WTC11 (cell line): ENCODE data around the gene DISC1. TPM values are rescaled to one million over a fixed set of nuclear protein-coding genes. Genes with fewer than 3 reads are reported as not detected.

Experiments
- ATAC-seq: fragments of 200-7000 bp; cut with Tn5 transposase; 2 replicates; pipeline ENCODE4 v1.10.0; 2021; ENCODE audit warnings: mild to moderate bottlenecking, moderate library complexity
- CTCF ChIA-PET: fragments of 300-600 bp; sonication (Branson Sonifier 250); formaldehyde crosslinking; loops from one replicate; lab custom pipeline; 2021; ENCODE audit warnings: antibody characterized with exemption; lab: Charles Lee
- POLR2A ChIA-PET: fragments of 350-600 bp; sonication (Branson Sonifier 250); formaldehyde crosslinking; loops from one replicate; lab custom pipeline; 2021; ENCODE audit warnings: antibody characterized with exemption; lab: Charles Lee
- DNase-seq: peaks from one replicate; pipeline ENCODE4 v3.0.0; 2021; ENCODE audit warnings: low spot score
- H3K27ac Mint-ChIP-seq: 2 replicates; pipeline ENCODE4 v1.8.0; 2021; ENCODE audit warnings: mixed read lengths
- H3K27me3 Mint-ChIP-seq: 2 replicates; pipeline ENCODE4 v1.8.0; 2021; ENCODE audit warnings: low read depth, mild to moderate bottlenecking, moderate library complexity, mixed read lengths
- H3K36me3 Mint-ChIP-seq: 2 replicates; pipeline ENCODE4 v1.8.0; 2021; ENCODE audit warnings: mixed read lengths
- H3K4me1 Mint-ChIP-seq: 2 replicates; pipeline ENCODE4 v1.8.0; 2022; ENCODE audit warnings: mixed read lengths
- H3K4me3 Mint-ChIP-seq: 2 replicates; pipeline ENCODE4 v1.8.0; 2021; ENCODE audit warnings: mild to moderate bottlenecking, moderate library complexity, mixed read lengths
- H3K9me3 Mint-ChIP-seq: 2 replicates; pipeline ENCODE4 v1.8.0; 2021; ENCODE audit warnings: mixed read lengths
- ELF4 ChIP-seq: sonication (generic); formaldehyde crosslinking; IDR thresholded peaks from 2 replicates; pipeline ENCODE4 v1.8.1; 2022; ENCODE audit warnings: low read depth, mild to moderate bottlenecking, moderate library complexity, missing genetic modification reagents
- GRHL2 ChIP-seq: fragments of 250-450 bp; sonication (Bioruptor Pico); IDR thresholded peaks from 2 replicates; pipeline ENCODE4 v1.8.0; 2022; ENCODE audit warnings: mild to moderate bottlenecking, moderate library complexity; ENCODE audit not compliant: insufficient replicate concordance, severe bottlenecking
- NFE2L1 ChIP-seq: sonication (generic); formaldehyde crosslinking; IDR thresholded peaks from 2 replicates; pipeline ENCODE4 v1.8.1; 2023; ENCODE audit warnings: missing genetic modification reagents
- NR2C2 ChIP-seq: sonication (generic); formaldehyde crosslinking; IDR thresholded peaks from 2 replicates; pipeline ENCODE4 v1.8.0; 2022; ENCODE audit warnings: mild to moderate bottlenecking, missing genetic modification reagents
- NR3C1 ChIP-seq: sonication (generic); formaldehyde crosslinking; conservative IDR thresholded peaks from 2 replicates; pipeline ENCODE4 v1.8.1; 2023; ENCODE audit warnings: low read depth, mild to moderate bottlenecking, missing genetic modification reagents
- RORB ChIP-seq: fragments of 250-450 bp; sonication (Bioruptor Pico); IDR thresholded peaks from 2 replicates; pipeline ENCODE4 v1.9.0; 2021; ENCODE audit warnings: mild to moderate bottlenecking
- SMAD3 ChIP-seq: sonication (generic); formaldehyde crosslinking; IDR thresholded peaks from 2 replicates; pipeline ENCODE4 v1.8.0; 2022; ENCODE audit warnings: missing genetic modification reagents, mild to moderate bottlenecking, borderline replicate concordance
- SOX15 ChIP-seq: fragments of 250-450 bp; sonication (Bioruptor Pico); IDR thresholded peaks from 2 replicates; pipeline ENCODE4 v1.9.0; 2021; ENCODE audit warnings: mild to moderate bottlenecking
- ZBTB21 ChIP-seq: sonication (generic); formaldehyde crosslinking; IDR thresholded peaks from 2 replicates; pipeline ENCODE4 v1.8.1; 2023; ENCODE audit warnings: mild to moderate bottlenecking, missing genetic modification reagents, borderline replicate concordance
- ZNF263 ChIP-seq: sonication (generic); formaldehyde crosslinking; IDR thresholded peaks from 2 replicates; pipeline ENCODE4 v1.8.1; 2022; ENCODE audit warnings: low read depth, mild to moderate bottlenecking, moderate library complexity, missing genetic modification reagents
- total RNA-seq: library from RNA; stranded (reverse); gene quantifications from 3 replicates; pipeline ENCODE4 v1.2.3, GENCODE V29; 2021
- TF ChIP-seq, protein P1 (sequence below): fragments of 250-450 bp; sonication (Bioruptor Pico); IDR thresholded peaks from 2 replicates; pipeline ENCODE4 v1.9.0; 2021; ENCODE audit warnings: mild to moderate bottlenecking
- TF ChIP-seq, protein P2 (sequence below): fragments of 250-450 bp; sonication (Bioruptor Pico); IDR thresholded peaks from 2 replicates; pipeline ENCODE4 v1.9.0; 2021; ENCODE audit warnings: mild to moderate bottlenecking, borderline replicate concordance
- TF ChIP-seq, protein P3 (sequence below): fragments of 250-450 bp; sonication (Bioruptor Pico); IDR thresholded peaks from 2 replicates; pipeline ENCODE4 v1.9.0; 2021; ENCODE audit warnings: moderate library complexity, mild to moderate bottlenecking, inconsistent platforms, borderline replicate concordance
- TF ChIP-seq, protein P4 (sequence below): sonication (generic); formaldehyde crosslinking; conservative IDR thresholded peaks from 2 replicates; pipeline ENCODE4 v1.8.1; 2022; ENCODE audit warnings: mild to moderate bottlenecking, missing genetic modification reagents
- TF ChIP-seq, protein P5 (sequence below): fragments of 250-450 bp; sonication (Bioruptor Pico); conservative IDR thresholded peaks from 2 replicates; pipeline ENCODE4 v1.9.0; 2021; ENCODE audit warnings: mild to moderate bottlenecking
- TF ChIP-seq, protein P6 (sequence below): sonication (generic); formaldehyde crosslinking; IDR thresholded peaks from 2 replicates; pipeline ENCODE4 v1.8.0; 2022; ENCODE audit warnings: missing genetic modification reagents
- TF ChIP-seq, protein P7 (sequence below): fragments of 250-450 bp; sonication (Bioruptor Pico); IDR thresholded peaks from 2 replicates; pipeline ENCODE4 v1.9.0; 2021; ENCODE audit warnings: mild to moderate bottlenecking

DISC1 gene
- total RNA-seq, 1 experiment from 2014 or later: 5.5 TPM

DNA sequence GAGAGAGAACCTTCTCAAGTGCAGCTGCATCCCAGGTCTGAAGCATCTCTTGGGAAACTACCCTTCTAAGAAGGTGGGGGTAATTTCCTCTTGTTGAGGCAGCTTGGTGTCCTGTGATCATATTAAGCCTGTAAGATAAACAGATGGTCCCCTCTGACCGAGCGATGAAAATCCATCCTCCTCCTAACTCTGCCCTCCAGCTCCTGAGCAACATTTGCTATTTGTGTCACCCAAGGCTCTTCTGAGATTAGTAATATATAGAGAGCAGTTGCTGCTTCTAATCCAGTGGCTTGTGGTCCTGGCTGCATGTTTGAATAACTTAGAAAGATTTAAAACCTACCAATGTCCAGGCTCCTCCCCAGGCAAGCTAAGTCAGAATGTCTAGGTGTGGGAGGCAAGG, 123.7 kb downstream of the DISC1 start:
- H3K9me3 Mint-ChIP-seq: peaks cover 43% of the 10 kb centered on the region
- peaks cover 2% of the 10 kb centered on the region; the same call in 1 of the 2 replicates for H3K27me3 Mint-ChIP-seq
- ChIA-PET POLR2A (no interaction called here), CTCF (interaction anchor here (1.4 kb wide), 1 partner anchor 25 kb away, joined by 4 read pairs; no protein-coding TSS in a partner anchor)
- DNase-seq (no peak), ATAC-seq (no peak)
- no peak overlapping the region for H3K4me3 Mint-ChIP-seq
- H3K27ac Mint-ChIP-seq: no peak overlapping the region
- no peaks in the 10 kb centered on the region for H3K4me1 Mint-ChIP-seq
- peaks cover 30% of the 10 kb centered on the region for H3K36me3 Mint-ChIP-seq
- no peak for TF ChIP-seq SOX15 (CRISPR knock-in tag)
- TF ChIP-seq, protein P1, sequence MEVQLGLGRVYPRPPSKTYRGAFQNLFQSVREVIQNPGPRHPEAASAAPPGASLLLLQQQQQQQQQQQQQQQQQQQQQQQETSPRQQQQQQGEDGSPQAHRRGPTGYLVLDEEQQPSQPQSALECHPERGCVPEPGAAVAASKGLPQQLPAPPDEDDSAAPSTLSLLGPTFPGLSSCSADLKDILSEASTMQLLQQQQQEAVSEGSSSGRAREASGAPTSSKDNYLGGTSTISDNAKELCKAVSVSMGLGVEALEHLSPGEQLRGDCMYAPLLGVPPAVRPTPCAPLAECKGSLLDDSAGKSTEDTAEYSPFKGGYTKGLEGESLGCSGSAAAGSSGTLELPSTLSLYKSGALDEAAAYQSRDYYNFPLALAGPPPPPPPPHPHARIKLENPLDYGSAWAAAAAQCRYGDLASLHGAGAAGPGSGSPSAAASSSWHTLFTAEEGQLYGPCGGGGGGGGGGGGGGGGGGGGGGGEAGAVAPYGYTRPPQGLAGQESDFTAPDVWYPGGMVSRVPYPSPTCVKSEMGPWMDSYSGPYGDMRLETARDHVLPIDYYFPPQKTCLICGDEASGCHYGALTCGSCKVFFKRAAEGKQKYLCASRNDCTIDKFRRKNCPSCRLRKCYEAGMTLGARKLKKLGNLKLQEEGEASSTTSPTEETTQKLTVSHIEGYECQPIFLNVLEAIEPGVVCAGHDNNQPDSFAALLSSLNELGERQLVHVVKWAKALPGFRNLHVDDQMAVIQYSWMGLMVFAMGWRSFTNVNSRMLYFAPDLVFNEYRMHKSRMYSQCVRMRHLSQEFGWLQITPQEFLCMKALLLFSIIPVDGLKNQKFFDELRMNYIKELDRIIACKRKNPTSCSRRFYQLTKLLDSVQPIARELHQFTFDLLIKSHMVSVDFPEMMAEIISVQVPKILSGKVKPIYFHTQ (CRISPR knock-in tag): no peak

DNA sequence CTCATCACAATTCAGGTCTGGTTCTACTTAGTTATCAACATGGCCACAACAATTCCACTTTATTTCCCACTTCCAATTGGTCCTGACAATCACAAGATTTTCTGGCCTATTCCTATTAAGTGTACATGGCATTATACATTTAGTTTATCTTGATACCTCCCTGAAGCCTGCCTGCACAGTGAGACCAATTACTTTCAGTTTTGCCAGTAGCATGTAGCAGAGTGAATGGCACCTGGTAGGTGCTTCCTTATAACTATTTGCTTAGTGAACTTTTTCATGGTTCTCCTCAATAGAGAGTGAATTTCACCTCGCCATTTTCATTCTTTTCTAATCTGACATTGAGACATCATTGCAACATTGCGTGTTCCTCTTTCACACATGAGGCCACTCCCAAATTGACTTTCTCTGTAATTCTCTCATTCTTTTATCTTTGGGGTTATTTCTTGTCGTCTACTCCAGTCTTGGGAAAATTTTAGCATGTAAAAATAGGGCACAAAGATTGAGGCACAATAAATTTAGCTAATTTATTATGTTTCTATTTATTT, 124.3 kb downstream of the DISC1 start:
- Mint-ChIP-seq H3K36me3 (peaks cover 30% of the 10 kb centered on the region), H3K4me1 (no peaks in the 10 kb centered on the region), H3K4me3 (no peak overlapping the region), H3K27ac (no peak overlapping the region), H3K9me3 (peaks cover 43% of the 10 kb centered on the region), H3K27me3 (peaks cover 2% of the 10 kb centered on the region; the same call in 1 of the 2 replicates)
- DNase-seq: no peak
- ChIA-PET CTCF (interaction anchor here (1.4 kb wide), 1 partner anchor 25 kb away, joined by 4 read pairs; no protein-coding TSS in a partner anchor), POLR2A (no interaction called here)
- ATAC-seq: no peak
- TF ChIP-seq, protein P2, sequence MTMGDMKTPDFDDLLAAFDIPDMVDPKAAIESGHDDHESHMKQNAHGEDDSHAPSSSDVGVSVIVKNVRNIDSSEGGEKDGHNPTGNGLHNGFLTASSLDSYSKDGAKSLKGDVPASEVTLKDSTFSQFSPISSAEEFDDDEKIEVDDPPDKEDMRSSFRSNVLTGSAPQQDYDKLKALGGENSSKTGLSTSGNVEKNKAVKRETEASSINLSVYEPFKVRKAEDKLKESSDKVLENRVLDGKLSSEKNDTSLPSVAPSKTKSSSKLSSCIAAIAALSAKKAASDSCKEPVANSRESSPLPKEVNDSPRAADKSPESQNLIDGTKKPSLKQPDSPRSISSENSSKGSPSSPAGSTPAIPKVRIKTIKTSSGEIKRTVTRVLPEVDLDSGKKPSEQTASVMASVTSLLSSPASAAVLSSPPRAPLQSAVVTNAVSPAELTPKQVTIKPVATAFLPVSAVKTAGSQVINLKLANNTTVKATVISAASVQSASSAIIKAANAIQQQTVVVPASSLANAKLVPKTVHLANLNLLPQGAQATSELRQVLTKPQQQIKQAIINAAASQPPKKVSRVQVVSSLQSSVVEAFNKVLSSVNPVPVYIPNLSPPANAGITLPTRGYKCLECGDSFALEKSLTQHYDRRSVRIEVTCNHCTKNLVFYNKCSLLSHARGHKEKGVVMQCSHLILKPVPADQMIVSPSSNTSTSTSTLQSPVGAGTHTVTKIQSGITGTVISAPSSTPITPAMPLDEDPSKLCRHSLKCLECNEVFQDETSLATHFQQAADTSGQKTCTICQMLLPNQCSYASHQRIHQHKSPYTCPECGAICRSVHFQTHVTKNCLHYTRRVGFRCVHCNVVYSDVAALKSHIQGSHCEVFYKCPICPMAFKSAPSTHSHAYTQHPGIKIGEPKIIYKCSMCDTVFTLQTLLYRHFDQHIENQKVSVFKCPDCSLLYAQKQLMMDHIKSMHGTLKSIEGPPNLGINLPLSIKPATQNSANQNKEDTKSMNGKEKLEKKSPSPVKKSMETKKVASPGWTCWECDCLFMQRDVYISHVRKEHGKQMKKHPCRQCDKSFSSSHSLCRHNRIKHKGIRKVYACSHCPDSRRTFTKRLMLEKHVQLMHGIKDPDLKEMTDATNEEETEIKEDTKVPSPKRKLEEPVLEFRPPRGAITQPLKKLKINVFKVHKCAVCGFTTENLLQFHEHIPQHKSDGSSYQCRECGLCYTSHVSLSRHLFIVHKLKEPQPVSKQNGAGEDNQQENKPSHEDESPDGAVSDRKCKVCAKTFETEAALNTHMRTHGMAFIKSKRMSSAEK (CRISPR knock-in tag): no peak
- TF ChIP-seq, protein P3, sequence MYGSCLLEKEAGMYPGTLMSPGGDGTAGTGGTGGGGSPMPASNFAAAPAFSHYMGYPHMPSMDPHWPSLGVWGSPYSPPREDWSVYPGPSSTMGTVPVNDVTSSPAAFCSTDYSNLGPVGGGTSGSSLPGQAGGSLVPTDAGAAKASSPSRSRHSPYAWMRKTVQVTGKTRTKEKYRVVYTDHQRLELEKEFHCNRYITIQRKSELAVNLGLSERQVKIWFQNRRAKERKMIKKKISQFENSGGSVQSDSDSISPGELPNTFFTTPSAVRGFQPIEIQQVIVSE: no peak
- TF ChIP-seq NFE2L1 (CRISPR knock-in tag): no peak

DNA sequence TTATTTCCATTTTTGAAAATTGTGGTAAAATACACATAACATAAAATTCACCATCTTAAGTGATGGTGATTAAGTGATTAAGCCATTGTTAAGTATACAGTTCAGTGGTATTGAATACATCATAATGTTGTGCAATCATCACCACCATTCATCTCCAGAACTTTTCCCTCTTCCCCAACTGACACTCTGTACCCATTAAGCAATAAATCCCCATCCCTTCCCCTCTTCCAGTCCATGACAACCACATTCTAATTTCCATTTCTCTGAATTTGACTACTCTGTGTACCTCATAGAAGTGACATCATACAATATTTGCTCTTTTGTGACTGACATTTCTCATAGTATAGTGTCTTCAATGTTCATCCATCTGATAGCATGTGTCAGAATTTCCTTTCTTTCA, 124.8 kb downstream of the DISC1 start:
- ATAC-seq: no peak
- no peak for DNase-seq
- H3K27me3 Mint-ChIP-seq: peaks cover 2% of the 10 kb centered on the region; the same call in 1 of the 2 replicates
- POLR2A ChIA-PET: no interaction called here
- H3K4me3 Mint-ChIP-seq: no peak overlapping the region
- no peak overlapping the region for H3K27ac Mint-ChIP-seq
- H3K4me1 Mint-ChIP-seq: no peaks in the 10 kb centered on the region
- peaks cover 43% of the 10 kb centered on the region for H3K9me3 Mint-ChIP-seq
- CTCF ChIA-PET: no interaction called here
- H3K36me3 Mint-ChIP-seq: peaks cover 30% of the 10 kb centered on the region
- TF ChIP-seq NR3C1 (CRISPR knock-in tag) (no peak), ELF4 (CRISPR knock-in tag) (no peak), ZNF263 (CRISPR knock-in tag) (no peak), ZBTB21 (no peak), RORB (CRISPR knock-in tag) (no peak), GRHL2 (no peak), SMAD3 (CRISPR knock-in tag) (no peak), NR2C2 (CRISPR knock-in tag) (no peak)
- TF ChIP-seq, protein P4, sequence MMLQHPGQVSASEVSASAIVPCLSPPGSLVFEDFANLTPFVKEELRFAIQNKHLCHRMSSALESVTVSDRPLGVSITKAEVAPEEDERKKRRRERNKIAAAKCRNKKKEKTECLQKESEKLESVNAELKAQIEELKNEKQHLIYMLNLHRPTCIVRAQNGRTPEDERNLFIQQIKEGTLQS (CRISPR knock-in tag): no peak
- TF ChIP-seq, protein P5, sequence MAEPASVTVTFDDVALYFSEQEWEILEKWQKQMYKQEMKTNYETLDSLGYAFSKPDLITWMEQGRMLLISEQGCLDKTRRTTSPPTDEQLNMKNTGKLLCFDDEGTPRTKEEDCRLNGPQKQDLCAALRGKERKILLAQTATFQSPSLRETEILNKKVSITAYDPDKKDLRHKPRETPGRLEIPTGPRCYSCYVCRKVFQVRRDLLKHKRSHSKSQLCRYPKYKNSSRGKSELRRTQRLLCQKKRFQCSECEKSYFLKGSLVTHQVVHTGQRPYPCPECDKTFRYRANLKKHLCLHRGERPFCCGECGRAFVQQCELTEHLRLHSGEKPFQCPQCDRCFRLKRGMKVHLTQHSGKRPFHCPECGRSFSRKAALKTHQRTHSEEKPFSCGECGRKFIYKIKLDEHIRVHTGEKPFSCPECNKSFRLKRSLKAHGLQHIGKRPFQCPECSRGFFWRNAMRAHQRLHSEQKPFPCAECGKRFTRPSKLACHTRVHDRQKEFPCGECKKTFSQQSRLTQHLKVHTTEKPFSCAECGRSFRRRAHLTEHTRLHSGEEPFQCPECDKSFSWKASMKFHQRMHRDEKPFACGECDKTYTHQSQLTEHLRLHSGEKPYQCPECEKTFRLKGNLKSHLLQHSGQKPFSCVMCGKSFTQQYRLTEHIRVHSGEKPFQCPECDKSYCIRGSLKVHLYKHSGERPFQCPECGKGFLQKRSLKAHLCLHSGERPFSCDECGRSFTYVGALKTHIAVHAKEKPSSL (CRISPR knock-in tag): no peak
- TF ChIP-seq, protein P6, sequence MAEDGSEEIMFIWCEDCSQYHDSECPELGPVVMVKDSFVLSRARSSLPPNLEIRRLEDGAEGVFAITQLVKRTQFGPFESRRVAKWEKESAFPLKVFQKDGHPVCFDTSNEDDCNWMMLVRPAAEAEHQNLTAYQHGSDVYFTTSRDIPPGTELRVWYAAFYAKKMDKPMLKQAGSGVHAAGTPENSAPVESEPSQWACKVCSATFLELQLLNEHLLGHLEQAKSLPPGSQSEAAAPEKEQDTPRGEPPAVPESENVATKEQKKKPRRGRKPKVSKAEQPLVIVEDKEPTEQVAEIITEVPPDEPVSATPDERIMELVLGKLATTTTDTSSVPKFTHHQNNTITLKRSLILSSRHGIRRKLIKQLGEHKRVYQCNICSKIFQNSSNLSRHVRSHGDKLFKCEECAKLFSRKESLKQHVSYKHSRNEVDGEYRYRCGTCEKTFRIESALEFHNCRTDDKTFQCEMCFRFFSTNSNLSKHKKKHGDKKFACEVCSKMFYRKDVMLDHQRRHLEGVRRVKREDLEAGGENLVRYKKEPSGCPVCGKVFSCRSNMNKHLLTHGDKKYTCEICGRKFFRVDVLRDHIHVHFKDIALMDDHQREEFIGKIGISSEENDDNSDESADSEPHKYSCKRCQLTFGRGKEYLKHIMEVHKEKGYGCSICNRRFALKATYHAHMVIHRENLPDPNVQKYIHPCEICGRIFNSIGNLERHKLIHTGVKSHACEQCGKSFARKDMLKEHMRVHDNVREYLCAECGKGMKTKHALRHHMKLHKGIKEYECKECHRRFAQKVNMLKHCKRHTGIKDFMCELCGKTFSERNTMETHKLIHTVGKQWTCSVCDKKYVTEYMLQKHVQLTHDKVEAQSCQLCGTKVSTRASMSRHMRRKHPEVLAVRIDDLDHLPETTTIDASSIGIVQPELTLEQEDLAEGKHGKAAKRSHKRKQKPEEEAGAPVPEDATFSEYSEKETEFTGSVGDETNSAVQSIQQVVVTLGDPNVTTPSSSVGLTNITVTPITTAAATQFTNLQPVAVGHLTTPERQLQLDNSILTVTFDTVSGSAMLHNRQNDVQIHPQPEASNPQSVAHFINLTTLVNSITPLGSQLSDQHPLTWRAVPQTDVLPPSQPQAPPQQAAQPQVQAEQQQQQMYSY (CRISPR knock-in tag): no peak
- TF ChIP-seq, protein P7, sequence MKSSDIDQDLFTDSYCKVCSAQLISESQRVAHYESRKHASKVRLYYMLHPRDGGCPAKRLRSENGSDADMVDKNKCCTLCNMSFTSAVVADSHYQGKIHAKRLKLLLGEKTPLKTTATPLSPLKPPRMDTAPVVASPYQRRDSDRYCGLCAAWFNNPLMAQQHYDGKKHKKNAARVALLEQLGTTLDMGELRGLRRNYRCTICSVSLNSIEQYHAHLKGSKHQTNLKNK (CRISPR knock-in tag): no peak
